ENCODE results near the gene ADIRF.
"Not testable (repeated sequence)": the region's sequence is repeated elsewhere in the genome, so short reads cannot be mapped to it uniquely, and the experiment has no call there.

ADIRF gene

DNA sequence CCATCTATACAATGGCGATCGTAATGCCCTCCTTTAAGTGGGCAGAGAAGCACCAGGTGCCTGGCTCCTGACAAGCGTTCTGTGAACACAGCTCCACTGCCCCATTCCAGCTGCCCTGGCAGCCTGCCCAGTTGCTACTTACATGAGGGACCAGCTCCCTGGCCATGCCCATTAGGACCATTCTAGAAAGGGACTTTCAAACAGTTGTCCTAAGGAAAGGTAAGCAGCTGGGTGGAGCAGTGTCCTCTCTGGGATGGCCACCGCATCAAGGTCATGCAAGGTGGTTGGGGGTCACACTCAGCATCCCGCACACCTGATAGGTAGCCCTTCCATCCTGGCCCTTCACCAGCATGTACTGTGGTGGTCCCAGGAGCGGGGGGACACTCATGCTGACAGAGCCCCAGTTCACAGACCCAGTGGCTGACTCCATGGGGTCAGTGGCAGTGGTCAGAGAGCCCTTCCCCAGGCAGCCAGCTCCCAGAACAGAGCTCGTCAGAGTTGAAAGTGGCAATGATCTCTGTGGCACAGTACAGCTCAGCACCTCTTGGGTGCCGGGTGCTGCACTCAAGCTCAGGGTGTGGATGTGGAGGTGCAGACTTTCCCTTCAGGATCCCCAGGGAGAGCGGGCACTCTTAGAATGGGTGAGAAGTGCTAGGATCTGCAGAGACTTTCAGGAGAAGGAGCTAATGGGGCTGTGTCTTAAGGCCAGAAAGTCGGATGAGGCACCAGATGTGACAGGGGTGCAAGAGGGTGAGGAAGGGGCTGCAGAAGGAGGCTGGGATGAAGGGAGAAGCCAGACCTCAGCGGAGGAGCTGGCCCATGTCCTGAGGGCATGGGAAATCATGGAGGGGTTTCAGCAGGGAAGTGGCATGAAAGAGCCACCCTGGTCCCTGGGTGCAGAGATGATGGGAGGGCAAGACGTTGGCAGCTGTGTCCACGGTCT, 21.8 kb upstream of the ADIRF start:
- no peak for DNase-seq

DNA sequence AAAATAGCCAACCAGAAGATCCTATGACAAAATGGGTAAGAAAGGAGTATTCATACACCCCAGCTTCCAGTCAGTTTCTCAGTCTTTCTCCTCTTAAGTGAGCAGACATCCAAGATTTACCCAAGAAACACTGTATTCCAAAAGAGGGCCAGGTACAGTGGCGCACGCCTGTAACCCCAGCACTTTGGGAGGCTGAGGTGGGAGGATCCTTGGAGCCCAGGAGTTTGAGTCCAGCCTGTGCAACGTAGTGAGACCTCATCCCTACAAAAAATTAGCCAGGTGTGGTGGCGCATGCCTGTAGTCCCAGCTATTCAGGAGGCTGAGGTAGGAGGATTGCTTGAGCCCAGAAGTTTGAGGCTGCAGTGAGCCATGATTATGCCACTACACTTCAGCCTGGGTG, 20.5 kb upstream of the ADIRF start:
- DNase-seq = not testable (repeated sequence)

DNA sequence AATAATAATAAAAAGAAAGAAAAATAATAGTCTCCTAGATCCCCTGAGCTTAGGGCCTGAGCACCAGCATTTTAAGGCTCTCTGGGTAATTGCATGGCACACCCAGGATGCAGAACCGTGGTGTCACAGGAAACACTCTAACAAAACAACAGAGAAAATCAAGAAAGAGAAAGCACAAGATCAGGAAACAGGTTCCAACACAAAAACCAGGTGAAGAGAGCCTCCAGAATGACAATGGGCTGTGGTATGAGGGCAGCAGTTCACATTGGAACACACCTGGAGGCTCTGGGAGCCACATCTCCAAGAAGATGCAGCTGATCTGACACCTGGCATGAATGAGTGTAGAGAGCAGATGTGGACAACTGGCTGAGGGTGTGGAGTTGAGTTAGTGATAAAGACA, 17.9 kb upstream of the ADIRF start:
- no peak for DNase-seq

DNA sequence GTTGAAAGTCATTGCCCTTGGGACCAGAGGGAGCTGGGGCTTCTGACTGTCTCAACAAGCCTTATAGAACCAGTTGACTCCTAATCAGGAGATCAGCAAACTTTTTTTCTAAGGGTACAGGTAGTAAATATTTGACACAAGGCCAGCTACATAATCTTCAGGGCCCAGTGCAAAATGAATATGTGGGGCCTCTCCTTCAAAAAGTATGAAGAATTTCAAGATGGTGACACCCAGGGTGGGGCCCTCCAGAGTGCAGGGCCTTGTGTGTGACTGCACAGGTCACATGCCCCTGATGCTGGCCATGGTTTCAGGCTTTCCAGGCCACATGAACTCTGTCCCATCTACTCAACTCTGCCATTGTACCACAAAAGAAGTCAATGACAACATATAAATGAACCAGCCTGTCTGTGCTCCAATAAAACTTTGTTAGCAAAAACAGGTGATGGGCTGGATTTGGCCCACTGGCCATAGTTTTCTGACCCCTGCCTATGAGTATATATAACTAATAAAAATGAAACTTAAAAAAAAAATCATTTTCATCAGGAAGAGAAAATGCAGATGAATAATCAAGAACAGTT, 17.0 kb upstream of the ADIRF start:
- no peak for DNase-seq

DNA sequence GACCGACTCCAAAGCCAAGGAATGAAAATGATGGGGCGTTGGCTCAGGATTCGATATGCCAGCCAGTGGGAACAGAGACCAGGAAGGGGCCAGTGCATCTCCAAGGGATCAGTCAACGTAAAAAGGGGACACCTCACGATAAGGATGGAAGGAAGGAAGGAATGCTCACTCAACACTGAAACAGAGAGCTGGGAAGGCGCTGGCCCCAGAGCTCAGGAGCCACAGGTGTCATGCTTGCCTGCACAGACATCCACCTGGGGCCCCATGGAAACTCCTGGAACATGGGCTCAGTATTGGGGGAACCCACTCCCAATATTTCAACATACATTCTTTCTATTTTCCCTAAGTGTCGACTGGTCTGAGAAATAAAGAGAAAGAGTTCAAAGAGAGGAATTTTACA, 16.2 kb upstream of the ADIRF start:
- DNase-seq = no peak

DNA sequence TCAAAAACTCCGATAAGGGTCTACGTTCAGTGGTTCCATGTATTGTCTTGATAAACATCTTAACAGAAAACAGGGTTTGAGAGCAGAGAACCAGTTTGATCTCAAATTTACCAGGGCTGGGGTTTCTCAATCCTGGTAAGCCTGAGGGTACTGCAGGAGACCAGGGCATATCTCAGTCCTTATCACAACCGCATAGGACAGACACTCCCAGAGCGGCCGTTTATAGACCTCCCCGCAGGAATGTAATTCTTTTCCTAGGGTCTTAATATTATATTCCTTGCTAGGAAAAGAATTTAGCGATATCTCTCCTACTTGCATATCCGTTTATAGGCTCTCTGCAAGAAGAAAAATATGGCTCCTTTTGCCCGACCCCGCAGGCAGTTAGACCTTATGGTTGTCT, 15.6 kb upstream of the ADIRF start:
- DNase-seq = not testable (repeated sequence)

DNA sequence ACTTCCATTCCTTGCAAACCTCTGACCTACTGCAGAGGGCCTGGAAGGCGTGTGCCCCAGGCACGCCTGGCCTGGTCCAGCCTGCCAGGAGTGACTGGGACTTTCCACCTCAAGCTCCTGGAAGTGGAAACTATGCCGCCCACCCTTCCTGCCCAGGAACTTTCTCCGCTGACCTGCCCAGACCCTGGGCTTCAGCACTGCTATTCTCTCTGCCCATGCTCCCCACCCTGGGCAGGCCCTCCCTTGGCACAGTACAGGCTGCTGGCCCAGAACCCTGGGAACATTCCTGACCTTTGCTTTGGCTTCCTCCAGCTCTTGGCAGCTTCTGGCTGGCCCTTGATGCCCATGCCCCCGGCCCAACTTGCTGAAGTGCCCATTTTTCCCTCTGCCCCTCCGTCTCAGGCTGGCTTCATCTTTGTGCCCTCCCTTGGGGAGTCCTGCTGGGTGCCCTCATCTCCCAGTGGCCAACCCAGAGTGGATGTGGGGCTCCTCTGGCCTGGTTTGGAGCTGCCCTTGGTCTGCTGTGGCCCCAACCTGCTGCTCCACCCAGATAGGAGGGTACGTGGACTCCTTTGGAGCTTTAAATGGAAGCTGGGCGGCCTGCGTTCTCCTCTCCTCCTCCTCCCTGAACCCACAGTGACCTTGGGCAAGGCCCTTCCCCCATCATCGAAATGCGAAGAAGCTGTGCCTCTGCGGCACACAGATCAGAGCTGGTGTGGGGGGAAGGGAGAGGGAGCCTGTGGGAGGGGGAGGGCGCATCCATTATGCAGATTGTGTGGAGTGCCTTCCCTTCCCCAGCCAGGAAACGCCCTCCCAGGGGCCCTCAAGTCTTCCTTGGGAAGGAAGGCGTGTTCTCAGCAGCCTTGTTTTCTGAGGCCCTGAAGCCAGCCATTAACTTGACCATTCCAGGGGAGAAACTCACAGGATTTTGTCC, 14.3 kb upstream of the ADIRF start:
- DNase-seq = no peak

DNA sequence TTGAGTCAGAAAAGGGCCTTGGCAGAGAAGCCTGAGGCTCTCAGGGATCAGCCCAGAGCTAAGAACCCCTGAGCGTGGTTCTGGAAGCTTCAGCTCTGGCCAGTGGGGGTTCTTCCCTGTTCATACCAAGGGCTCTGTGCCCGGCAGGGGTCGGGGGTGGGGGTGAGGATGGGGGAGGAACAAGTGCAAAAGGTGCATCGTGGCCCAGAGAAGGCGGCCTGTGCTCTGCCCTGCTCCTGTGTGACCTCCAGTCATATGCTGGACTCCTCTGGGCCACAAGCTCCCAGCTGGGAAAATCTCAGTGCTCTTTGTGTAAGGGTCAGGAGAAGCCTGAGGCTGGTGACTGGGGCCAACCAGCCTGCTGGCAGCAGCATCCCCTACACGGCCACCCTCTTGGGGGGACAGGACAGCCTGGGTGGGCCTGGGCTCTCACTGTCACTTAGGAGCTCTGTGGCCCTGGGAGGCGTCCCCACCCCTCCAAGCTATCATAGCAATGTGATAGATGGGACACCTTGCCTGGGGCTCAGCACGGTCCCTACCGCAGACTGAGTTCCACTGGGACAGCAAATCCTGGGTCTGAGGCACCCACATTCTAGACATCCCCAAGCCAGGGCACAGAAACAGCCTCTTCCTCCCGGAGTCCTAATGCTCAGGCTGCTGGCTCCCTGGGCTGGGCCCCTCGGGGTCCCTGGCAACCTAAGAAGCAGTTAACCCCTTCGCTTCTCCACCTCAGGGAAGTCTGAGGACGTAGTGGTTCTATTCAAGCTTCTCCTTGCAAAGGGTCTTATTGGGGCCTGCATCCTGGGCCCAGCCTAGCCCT, 13.4 kb upstream of the ADIRF start:
- no peak for DNase-seq

DNA sequence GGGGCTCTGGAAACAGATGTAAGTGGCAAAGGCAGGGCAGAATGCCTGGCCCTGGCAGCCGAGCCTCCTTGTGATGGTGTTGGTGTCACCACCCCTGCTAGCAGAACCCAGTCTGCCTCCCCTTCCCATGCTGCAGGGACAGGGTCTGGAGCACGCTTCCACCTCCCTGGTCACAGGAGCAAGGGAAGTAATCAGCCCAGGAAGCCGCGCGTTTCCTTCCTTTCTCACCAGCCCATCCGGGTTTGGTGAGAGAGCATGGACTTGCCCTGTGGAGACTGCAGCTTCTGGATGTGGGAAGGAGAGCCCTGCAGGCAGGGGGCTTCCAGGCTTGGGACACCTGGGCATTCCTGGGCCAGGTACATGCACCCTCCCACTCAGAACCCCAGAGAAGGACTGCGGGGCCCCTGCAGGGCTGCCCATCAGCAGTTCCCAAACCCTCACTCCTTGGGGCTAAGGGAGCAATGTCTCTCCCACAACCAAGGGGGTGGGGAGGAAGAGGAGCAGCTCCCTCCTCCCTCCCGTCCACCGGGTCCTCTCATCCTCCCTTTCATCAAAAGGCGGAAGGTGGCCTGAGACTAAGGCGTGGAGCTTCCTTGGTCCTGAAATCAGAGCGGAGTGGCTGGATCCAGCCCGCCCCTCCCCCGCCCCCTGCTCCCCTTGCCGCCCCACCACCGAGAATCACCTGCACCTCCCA, 12.6 kb upstream of the ADIRF start:
- DNase-seq = no peak

DNA sequence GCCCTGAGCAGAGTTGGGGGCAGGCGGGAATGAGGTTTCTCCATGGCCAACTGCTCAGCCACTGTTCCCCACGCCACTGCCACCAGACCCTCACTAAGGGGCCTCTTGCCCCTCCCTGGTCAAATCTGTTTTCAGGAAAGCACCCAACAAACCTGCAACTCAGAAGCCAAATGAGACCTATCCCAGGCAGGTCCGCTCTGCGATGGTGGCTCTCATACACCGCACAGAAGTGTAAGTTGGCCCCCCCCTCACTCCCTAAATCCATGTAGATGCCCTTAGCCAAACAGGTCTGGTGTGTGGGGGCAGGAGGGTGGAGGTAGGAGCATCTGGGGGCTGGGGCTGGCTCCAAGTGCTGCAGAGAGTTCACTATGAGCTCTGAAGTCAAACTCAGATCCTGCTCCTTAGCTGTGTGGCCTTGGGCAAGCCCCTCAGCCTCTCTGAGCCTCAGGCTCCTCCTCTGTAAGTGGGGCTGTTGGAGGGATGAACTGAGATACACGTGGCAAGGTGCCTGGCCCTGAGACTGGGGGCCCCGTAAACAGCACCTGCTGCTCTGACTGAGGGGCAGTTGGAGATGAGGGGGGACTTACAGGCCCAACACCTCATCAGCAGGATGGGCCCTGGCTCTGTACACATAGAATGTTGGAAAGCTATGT, 12.0 kb upstream of the ADIRF start:
- no peak for DNase-seq

DNA sequence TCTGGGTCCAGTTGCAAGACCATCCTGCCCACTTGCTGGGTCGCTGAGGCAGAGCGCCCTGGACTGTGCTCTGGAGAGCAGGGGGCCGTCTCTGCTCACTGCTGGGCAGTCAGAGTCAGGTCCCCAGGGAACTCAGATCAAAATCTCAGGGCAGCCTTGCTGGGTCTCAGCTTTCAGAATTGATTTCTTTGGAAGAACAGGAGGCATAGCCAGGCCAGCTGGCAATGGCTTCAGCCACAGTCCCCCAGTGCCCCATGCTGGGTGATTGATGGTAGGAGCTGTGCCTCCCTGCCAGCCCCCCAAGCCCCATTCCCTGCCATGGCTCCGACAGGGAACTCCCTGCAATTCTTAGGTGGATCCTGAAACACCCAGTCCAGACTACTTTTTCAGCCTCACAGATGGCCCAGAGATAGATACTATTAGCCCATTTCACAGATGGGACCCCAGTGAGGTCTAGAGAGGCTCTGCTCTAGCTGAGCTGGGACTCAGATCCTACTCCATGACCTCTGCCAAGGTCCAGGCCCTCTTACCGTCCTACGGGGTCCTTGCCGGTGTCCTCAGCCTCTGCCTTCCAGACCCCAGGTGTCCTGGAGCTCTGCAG, 11.3 kb upstream of the ADIRF start:
- no peak for DNase-seq

DNA sequence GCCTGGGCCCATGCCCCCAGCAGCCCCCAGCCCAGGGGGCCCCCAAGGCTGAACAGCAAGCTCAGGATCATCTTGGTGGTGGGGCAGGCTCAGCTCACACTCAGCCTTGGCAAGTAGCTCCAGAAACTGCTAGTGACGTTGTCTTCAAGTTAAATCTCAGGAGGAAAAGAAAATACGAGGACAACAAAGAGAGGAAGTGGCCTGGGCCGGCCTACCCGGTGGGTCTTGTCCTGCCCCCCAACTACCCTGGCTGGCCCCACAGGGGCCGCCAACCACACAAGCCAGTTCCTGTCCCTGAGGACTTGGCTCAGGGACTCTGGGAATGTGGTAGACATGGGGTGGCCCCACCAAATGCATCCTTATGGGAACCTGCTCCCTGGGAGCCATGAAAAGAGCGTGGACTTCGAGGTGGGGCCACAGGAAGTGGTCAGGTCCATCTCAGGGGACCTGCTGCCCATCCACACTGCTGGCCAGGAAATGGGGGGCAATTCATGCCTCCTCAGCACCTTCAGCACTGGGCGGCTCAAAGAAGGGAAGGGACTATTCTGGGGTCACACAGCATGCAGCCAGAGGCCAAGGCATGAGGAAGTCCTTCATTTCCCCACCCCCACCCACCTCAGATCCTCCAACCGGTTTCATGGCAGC, 10.7 kb upstream of the ADIRF start, which contains the start of gene MMRN2:
Gene MMRN2, minus strand, starts transcription at position 145 of the 645 bp plus-strand sequence. Its CDS starts 74 bp downstream, at position 71.
- no peak for DNase-seq

DNA sequence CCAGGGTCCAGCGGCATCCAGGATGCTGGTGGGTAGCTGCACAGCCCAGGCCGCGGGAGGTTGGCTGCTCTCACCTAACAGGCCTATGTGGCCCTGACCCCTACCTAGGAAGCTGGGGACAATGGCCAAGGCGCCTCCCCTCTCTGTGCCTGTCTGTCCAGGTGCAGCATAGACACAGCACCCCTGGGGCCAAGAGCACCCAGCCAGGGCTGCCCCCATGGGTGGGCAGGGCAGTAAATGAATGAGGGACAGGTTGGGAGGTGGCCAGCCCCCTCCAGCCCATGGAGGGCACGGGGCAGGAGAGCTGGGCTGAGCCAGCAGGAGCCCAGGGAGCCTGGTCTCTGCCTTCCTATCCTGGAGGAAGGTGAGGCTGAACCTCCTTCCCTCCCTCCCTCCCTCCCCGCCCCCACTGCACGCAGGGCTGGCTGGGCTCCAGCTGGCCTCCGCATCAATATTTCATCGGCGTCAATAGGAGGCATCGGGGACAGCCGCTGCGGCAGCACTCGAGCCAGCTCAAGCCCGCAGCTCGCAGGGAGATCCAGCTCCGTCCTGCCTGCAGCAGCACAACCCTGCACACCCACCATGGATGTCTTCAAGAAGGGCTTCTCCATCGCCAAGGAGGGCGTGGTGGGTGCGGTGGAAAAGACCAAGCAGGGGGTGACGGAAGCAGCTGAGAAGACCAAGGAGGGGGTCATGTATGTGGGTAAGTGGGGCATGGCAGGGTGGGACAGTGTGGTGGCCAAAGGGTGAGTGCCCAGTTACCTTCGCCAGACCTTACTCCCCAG, 10.0 kb upstream of the ADIRF start, which contains the start of gene SNCG:
Gene SNCG, plus strand, starts transcription at position 484 of the 785 bp plus-strand sequence. Its CDS starts 99 bp downstream, at position 583.
- no peak for DNase-seq

DNA sequence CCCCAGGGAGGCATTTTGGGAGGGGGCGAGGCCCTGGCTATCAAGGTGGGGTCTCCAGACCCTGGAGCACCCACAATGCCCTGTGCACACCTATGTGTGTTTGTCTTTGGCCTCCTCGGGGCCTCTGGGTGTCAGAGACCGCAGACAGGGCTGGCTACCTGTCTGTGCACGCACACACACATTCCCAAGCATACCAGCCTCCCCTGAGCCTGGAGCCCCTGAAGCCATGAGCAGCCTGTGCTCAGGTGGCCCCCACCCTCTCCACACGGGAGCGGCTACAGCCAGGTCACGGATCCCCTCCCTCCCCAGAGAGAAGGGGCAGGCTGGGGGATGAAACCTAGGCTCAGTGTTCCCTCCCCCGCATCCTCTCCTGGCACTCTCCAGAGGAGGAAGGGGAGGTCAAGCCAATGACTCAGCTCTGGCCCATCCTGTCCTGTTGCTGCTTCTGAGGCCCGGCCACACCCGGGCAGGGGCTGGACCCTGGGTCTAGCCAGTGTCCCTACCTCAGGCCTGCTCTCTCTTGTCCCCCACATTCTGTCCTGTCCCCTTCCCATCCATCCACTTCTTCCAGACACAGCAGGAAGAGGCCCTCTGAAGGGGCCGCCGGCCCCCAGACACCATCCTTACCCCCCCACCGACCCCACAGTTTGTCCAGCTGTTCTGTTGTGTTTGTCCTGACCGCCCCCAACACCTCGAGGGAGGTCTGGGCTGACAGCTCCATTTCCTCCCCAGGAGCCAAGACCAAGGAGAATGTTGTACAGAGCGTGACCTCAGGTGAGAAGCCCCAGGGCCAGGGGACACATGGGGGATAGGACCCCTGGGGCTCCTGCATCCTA, 9.2 kb upstream of the ADIRF start:
- no peak for DNase-seq

DNA sequence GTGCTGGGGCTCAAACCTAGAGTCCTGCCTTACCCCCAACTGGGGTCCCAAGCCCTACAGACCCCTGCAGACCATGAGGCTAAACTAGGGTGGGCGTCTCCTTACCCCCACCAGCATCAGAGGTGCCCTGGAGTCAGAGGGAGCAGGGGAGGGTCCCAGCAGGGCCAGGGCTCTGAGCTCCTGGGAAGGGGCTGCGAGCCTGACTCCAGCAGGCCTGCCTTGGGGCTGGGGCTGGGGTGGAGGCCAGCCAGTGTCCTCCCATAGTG, 8.6 kb upstream of the ADIRF start:
- DNase-seq = no peak

DNA sequence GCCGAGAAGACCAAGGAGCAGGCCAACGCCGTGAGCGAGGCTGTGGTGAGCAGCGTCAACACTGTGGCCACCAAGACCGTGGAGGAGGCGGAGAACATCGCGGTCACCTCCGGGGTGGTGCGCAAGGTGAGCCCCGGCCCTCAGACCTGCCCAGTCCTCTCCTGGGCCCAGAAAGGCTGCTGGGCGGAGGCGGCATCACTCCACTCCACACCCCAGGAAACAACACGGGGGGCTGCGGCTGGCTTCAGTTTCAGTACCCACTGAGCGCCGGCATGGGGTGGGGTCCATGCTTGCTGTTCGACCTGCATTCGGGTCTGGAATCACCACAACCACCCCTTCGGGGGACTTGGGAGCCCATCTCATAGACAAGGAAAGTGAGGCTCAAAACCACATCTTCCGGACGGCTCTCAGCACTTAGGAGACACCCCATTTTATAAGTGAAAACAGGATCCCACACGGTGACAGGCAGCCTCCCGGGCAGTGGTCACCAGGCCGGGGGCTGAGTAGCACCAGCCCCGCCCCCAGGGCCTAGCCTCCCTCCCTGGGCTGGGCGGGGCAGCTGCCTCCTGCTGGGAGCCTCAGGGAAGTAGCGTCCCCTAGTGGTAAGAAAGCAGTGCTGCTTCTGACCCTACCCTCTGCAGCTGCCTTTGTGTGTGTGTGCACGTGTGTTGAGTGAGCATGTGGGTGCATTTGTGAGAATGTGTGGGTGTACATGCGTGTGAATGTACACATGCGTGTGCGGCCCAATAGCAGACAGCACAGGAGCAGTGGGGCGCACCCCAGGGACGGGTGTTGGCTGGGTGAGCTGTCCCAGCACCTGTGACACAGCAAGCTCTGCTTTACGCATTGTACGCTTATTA, 8.0 kb upstream of the ADIRF start:
- peak in 1 of 2 experiments; percentile 4 for DNase-seq

DNA sequence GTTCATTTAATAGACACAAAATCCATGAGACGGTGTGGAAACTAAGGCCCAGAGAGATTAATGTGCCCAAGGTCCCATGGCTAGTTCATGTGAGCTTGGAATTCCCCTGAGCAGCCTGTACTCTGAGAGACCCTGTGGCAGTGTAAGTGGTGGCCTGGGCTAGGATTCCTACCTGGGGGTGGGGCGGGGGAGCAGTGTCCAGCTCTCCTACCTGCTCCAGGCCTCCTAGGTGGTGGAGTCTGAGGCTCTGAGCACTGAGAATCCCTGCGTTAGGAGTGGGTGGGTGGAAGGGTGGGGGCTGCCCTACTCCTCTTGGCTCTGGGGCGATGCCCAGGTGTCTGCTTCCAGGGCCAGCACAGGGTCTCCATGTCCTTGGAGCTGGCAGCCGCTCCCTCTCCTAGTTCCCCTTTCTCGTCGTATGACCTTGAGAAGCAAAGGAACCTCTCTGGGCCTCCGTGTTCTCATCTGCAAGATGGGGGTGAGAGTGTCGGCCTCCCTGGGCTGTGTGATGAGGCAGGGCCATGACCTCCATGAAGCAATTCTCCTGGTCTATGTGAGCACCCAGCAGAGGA, 7.3 kb upstream of the ADIRF start:
- no peak for DNase-seq

Data from NCI-H446 (cell line).